Prostate gland (tissue), 2 donors: Measurements from ENCODE around the gene ZNF701. TPM values are rescaled to one million over a fixed set of nuclear protein-coding genes. Genes with fewer than 3 reads are reported as not detected.
"Not testable (repeated sequence)": the region's sequence is repeated elsewhere in the genome, so short reads cannot be mapped to it uniquely, and the experiment has no call there.

Source experiments
- DNase-seq: peaks from one replicate; pipeline ENCODE4 v3.0.0-alpha.2; 2019; ENCODE audit warnings: low spot score
- H3K27ac ChIP-seq, 2 donors: fragments of 200-600 bp; sonication (generic); 2 replicates each; pipeline ENCODE4 v1.5.1; 2017 to 2019
- H3K27me3 ChIP-seq: fragments of 200-600 bp; sonication (generic); replicated peaks from 2 replicates; pipeline ENCODE4 v1.5.1; 2019; ENCODE audit not compliant: insufficient read depth
- H3K36me3 ChIP-seq, 2 donors: fragments of 200-600 bp; sonication (generic); 1 replicate in 1 of 2; 2 replicates in 1 of 2; pipeline versions ENCODE4 v1.5.1 to v1.8.1; 2017 to 2019
- H3K4me1 ChIP-seq: fragments of 200-600 bp; sonication (generic); replicated peaks from 2 replicates; pipeline ENCODE4 v1.5.1; 2019
- H3K4me3 ChIP-seq, 2 donors: fragments of 200-600 bp; sonication (generic); 2 replicates each; pipeline ENCODE4 v1.5.1; 2017 to 2019
- H3K9me3 ChIP-seq: fragments of 200-600 bp; sonication (generic); 2 replicates; pipeline ENCODE4 v1.5.1; 2017
- POLR2A ChIP-seq: fragments of 450-650 bp; IDR thresholded peaks from one replicate; pipeline ENCODE4 v1.6.1; 2016; ENCODE audit warnings: antibody characterized with exemption, mild to moderate bottlenecking
- POLR2AphosphoS5 ChIP-seq: sonication (generic); formaldehyde crosslinking; IDR thresholded peaks from one replicate; pipeline ENCODE4 v1.6.1; 2017; ENCODE audit warnings: antibody characterized with exemption
- WGBS: methylation state at CpG from one replicate; pipeline ENCODE4 v1.1.5; 2018; 5-methylcytosine and 5-hydroxymethylcytosine counted together
- intact Hi-C: fragments of 100-400 bp; cut with DNase I; formaldehyde crosslinking; loops from one replicate; pipeline ENCODE4 v1.14.2; 2022
- small RNA-seq, 2 donors: library from RNA; depleted of rRNA; stranded (forward); fragments of <200 nt; gene quantifications; one replicate each; pipeline ENCODE3, GENCODE V24; 2016
- total RNA-seq, 2 donors: library from RNA; depleted of rRNA; stranded (reverse); fragments of >200 nt; gene quantifications; one replicate each; pipeline ENCODE4 v1.1.0, GENCODE V29; 2016
- TF ChIP-seq, protein P1 (sequence below), 4 experiments: fragments of 200-600 bp in 2 of 4; fragments of 450-650 bp in 2 of 4; sonication (generic) in 2 of 4; IDR thresholded peaks; 1 replicate in 3 of 4; 2 replicates in 1 of 4; pipeline ENCODE4 v1.5.1; 2016 to 2019; ENCODE audit warnings: antibody characterized with exemption in 4 of 4, mild to moderate bottlenecking in 2 of 4, moderate library complexity in 2 of 4

The ZNF701 gene
- total RNA-seq, 2 donors from 2014 or later = 15.4 to 22.1 TPM

DNA sequence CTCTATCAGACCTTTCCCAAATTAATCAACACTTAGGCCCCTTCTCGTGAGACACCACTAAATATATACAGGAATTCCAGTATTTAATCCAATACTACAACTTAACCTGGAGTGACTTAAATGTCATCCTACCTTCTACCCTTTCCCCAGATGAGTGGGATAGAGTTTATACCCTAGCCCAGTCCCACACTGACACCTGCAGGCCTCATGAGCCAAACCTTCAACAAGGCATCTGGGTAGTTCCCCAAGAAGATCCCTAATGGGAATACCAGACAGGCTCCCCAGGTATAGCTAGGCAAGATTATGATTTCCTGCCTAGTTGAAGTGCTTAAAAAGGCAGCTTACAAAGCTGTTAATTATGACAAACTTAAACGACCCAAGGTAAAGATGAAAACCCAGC is 52.2 kb downstream of the ZNF701 start:
- no peak for TF ChIP-seq POLR2AphosphoS5
- TF ChIP-seq, protein P1, sequence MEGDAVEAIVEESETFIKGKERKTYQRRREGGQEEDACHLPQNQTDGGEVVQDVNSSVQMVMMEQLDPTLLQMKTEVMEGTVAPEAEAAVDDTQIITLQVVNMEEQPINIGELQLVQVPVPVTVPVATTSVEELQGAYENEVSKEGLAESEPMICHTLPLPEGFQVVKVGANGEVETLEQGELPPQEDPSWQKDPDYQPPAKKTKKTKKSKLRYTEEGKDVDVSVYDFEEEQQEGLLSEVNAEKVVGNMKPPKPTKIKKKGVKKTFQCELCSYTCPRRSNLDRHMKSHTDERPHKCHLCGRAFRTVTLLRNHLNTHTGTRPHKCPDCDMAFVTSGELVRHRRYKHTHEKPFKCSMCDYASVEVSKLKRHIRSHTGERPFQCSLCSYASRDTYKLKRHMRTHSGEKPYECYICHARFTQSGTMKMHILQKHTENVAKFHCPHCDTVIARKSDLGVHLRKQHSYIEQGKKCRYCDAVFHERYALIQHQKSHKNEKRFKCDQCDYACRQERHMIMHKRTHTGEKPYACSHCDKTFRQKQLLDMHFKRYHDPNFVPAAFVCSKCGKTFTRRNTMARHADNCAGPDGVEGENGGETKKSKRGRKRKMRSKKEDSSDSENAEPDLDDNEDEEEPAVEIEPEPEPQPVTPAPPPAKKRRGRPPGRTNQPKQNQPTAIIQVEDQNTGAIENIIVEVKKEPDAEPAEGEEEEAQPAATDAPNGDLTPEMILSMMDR (IDR thresholded peaks at IDR 0.05) = no peak
- TF ChIP-seq POLR2A = no peak
- H3K27me3 ChIP-seq = no peaks in the 10 kb centered on the region
- no peak overlapping the region for H3K27ac ChIP-seq
- peaks cover 0 to 4% of the 10 kb centered on the region in 2 donors for H3K36me3 ChIP-seq
- 66% methylated on average over 2 of the region's 2 CpGs for WGBS
- no peaks in the 10 kb centered on the region for H3K4me1 ChIP-seq
- DNase-seq = no peak
- H3K4me3 ChIP-seq = no peak overlapping the region
- no peaks in the 10 kb centered on the region for H3K9me3 ChIP-seq
- intact Hi-C loops = no loop called here

DNA sequence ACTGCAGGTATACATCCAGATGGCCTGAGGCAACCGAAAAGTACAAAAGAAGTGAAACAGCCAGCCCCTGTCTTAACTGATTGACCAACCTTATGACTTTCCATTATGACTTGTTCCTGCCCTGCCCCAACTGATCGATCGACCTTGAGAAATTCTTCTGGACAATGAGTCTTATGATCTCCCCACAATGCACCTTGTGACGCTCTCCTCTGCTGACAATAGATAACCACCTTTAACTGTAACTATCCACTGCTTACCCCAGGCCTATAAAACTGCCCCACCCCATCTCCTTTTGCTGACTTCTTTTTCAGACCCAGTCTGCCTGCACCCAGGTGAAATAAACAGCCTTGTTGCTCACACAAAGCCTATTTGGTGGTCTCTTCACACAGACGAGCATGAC is 56.8 kb downstream of the ZNF701 start:
- no peaks in the 10 kb centered on the region for H3K9me3 ChIP-seq
- intact Hi-C loops = no loop called here
- no peaks in the 10 kb centered on the region for H3K4me1 ChIP-seq
- DNase-seq = no peak
- H3K27ac ChIP-seq = no peak overlapping the region
- TF ChIP-seq, protein P1 (IDR thresholded peaks at IDR 0.05) = no peak
- TF ChIP-seq POLR2AphosphoS5 = no peak
- no peak for TF ChIP-seq POLR2A
- H3K27me3 ChIP-seq = no peaks in the 10 kb centered on the region
- H3K36me3 ChIP-seq = no peaks in the 10 kb centered on the region
- WGBS = 68% methylated on average over 5 of the region's 5 CpGs
- no peak overlapping the region for H3K4me3 ChIP-seq

DNA sequence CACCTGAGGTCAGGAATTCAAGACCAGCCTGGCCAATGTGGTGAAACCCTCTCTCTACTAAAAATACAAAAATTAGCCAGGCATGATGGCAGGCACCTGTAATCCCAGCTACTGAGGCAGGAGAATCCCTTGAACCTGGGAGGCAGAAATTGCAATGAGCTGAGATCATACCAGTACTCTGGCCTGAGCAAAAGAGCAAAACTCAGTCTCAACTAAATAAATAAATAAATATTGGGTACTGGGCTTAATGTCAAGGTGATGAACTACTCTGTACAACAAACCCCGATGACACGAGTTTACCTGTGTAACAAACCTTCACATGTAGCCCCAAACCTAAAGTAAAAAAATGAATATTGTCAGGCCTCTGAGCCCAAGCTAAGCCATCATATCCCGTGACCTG is 57.4 kb downstream of the ZNF701 start:
- H3K4me1 ChIP-seq, H3K4me3 ChIP-seq, intact Hi-C loops, DNase-seq, H3K36me3 ChIP-seq, H3K27ac ChIP-seq, H3K27me3 ChIP-seq, H3K9me3 ChIP-seq: not testable (repeated sequence)
- 77% methylated on average over 3 of the region's 3 CpGs for WGBS

DNA sequence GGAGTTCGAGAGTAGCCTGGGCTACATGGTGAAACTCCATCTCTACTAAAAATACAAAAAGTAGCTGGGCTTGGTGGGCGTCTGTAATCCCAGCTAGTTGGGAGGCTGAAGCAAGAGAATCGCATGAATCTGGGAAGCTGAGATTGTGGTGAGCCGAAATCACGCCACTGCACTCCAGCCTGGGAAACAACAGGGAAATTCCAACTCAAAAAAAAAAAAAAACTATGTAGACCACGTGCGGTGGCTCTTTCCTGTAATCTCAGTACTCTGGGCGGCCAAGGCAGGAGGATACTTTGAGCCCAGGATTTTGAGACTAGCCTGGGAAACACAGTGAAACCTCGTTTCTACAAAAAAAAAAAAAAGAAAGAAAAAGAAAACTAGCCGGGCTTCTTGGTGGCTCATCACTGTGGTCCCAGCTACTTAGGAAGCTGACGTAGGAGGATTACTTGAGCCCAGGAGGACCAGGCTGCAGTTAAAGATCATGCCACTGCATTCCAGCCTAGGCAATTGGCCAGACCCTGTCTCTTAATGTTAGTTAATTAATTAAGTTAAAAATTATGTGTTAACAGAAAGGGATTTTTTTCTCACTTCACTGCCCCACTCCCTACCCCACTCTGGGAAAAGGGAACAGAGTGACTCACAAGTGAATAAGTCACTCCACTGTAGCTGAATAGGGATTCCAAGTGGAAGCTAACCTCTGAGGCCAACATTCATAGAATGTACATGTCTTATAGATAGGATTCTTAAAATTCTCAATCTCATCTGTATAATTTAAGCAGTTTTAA is 65.9 kb downstream of the ZNF701 start:
- H3K27ac ChIP-seq = no peak overlapping the region
- TF ChIP-seq, protein P1 (IDR thresholded peaks at IDR 0.05) = no peak
- TF ChIP-seq POLR2A = no peak
- intact Hi-C loops = loop anchor here (5.0 kb wide), 1 partner anchor 56 kb away; no protein-coding TSS in a partner anchor
- no peaks in the 10 kb centered on the region for H3K4me1 ChIP-seq
- no peak for DNase-seq
- 91% methylated on average over 11 of the region's 11 CpGs for WGBS
- H3K27me3 ChIP-seq = no peaks in the 10 kb centered on the region
- no peaks in the 10 kb centered on the region for H3K9me3 ChIP-seq
- H3K36me3 ChIP-seq = no peaks in the 10 kb centered on the region
- H3K4me3 ChIP-seq = no peak overlapping the region

Small RNAs within 50 kb of the gene (small RNA-seq; reads per million reads assigned to genes)
- 0 reads per million in 2 donors for gene RPL39P34

Other genes starting within 250 kb of the ZNF701 start
- 1 to 10 TPM; 5.5 to 9.9 TPM for gene ZNF610, start 234.0 kb upstream of the ZNF701 start, total RNA-seq
- gene ZNF880, start 200.4 kb upstream of the ZNF701 start, total RNA-seq = 10 to 100 TPM; 28.1 TPM
- 10 to 100 TPM; 19.5 to 45.3 TPM for gene ZNF528, start 172.4 kb upstream of the ZNF701 start, total RNA-seq
- 1 to 10 TPM in 1 of 2 donors, under 1 TPM in 1; 0.09 to 3.2 TPM for gene ZNF534, start 141.1 kb upstream of the ZNF701 start, total RNA-seq
- 10 to 100 TPM in 1 of 2 donors, under 1 TPM in 1; 0.68 to 10.2 TPM for gene ZNF578, start 116.7 kb upstream of the ZNF701 start, total RNA-seq
- gene ZNF808, start 42.6 kb upstream of the ZNF701 start, total RNA-seq = 10 to 100 TPM; 14.5 to 21.7 TPM
- gene ZNF83, start 68.1 kb downstream of the ZNF701 start, total RNA-seq = 10 to 100 TPM; 36.3 to 62.1 TPM
- gene ZNF611, start 164.8 kb downstream of the ZNF701 start, total RNA-seq = 10 to 100 TPM; 12.0 to 15.3 TPM
- 10 to 100 TPM in 1 of 2 donors, 1 to 10 TPM in 1; 8.7 to 21.2 TPM for gene ZNF600, start 216.5 kb downstream of the ZNF701 start, total RNA-seq